ENCODE results near the gene MINDY4. TPM values are rescaled to one million over a fixed set of nuclear protein-coding genes. Genes with fewer than 3 reads are reported as not detected.

MINDY4 gene
- total and polyA plus RNA-seq, 2 of the 13 experiments (the other 11 are each of a cell fraction or from before 2014, with no cell fraction given): not detected

DNA sequence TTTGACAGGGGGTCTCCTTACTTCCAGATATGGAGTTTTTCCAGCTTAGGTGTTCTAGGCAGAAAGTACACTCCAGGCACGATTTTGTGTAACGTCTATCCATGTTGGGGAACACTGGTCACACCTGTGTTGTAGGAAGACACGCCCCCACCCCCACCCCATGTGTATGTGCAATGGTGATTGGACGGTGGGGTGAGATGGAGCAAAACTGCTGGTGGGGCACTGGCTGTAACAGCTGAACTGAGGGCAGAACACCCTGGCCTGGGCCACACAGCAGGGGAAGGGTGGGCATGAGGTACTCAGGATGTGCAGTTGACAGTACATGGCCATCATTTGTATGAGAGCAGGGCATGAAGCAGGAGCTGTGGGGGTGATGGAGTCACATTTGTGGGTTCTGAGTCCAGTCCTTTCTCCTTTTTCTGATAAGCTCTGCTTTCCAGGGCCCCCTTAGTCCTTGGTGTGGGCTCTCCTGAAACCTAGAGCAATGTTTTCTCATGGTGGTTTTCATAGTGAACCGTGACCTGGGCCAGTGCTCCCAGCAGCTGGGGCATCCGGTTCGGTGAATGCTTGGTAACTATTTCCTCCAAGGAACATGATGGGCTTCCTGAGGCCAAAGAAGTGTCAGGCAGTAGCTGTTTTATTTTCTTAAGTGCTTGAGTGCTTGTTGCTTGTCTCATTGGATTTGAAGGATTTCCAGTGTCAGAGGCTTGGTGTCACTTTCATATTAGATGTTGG, 77.1 kb downstream of the MINDY4 start:
- no peak overlapping the region for H3K4me3 ChIP-seq (replicated peaks in 1 of 3; ENCODE audit: insufficient read depth in 1 of 3, low read depth in 2 of 3, low read length in 3 of 3)
- POLR2A ChIA-PET: no interaction called here
- no peaks in the 10 kb centered on the region for H3K4me1 ChIP-seq (ENCODE audit: insufficient read depth, low read length)
- 24% methylated on average over 7 of the region's 7 CpGs for WGBS (ENCODE audit: low lambda C conversion rate)
- FAIRE-seq: no peak
- BruUV-seq (replicated peaks): no TSS peak
- no peaks in the 10 kb centered on the region for H3K9me3 ChIP-seq (ENCODE audit: low read length)
- intact Hi-C loops (cut with micrococcal nuclease; ENCODE audit: unreplicated experiment) (no loop called here), in situ Hi-C loops (cut with HindIII; ENCODE audit: extremely low pct_ligation_motif_present, low pct_unique_long_range_greater_than_20kb) (no loop called here)
- peaks cover 3 to 8% of the 10 kb centered on the region in 2 experiments; a peak in 2 of 5 replicates for H3K27me3 ChIP-seq (ENCODE audit: control insufficient read depth in 1 of 2, insufficient read depth in 2 of 2, low read length in 2 of 2)
- no peak for ATAC-seq
- TF ChIP-seq RARA (CRISPR knock-in tag; IDR thresholded peaks at IDR 0.05) (no peak), MTF2 (CRISPR knock-in tag; IDR thresholded peaks at IDR 0.05; ENCODE audit: borderline replicate concordance) (no peak), ADNP (CRISPR knock-in tag; IDR thresholded peaks at IDR 0.05) (no peak)
- H2AFZ ChIP-seq (ENCODE audit: low read length): no peak overlapping the region
- no peak overlapping the region for H3K27ac ChIP-seq (ENCODE audit: extremely low read length, insufficient read depth, low read length)
- H3K4me2 ChIP-seq (ENCODE audit: low read depth, low read length): no peak overlapping the region
- no peaks in the 10 kb centered on the region; the same call in 1 of the 2 replicates for H4K20me1 ChIP-seq (ENCODE audit: insufficient read depth, low read length)
- H3K9ac ChIP-seq (ENCODE audit: insufficient read depth, low read depth, low read length): no peak overlapping the region
- DNase-seq (ENCODE audit: low spot score): no peak
- H3K79me2 ChIP-seq (ENCODE audit: insufficient read depth, low read length): no peaks in the 10 kb centered on the region
- no peaks in the 10 kb centered on the region for H3K36me3 ChIP-seq (replicated peaks in 1 of 2; ENCODE audit: control insufficient read depth in 1 of 2, insufficient read depth in 2 of 2, low read length in 2 of 2)
- CTCF ChIA-PET (ENCODE audit: low intra/inter-chr PET ratio, low total read pairs): no interaction called here

DNA sequence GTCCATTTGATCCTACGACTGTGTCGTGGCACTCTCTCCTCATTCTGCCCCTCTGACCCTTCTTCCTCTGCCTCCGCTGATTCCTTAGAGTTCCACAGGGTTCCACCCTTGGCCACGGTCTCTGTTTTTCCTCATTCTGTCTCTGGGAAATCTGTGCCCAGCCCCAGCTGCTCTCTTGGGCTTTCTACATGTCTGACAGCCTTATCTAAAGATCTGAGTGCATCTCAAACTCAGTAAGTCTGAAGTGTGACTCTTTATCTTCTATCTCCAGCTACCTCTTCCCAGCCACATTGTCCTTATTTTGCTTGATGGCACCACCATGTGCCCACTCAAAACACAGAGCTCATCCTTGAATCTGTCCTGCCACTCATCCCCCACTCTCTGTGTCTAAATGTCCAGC, 78.3 kb downstream of the MINDY4 start:
- Histone ChIP-seq H3K27me3 (ENCODE audit: control insufficient read depth in 1 of 2, insufficient read depth in 2 of 2, low read length in 2 of 2) (peaks cover 2 to 8% of the 10 kb centered on the region in 2 experiments; a peak in 2 of 5 replicates), H3K79me2 (ENCODE audit: insufficient read depth, low read length) (no peaks in the 10 kb centered on the region), H3K4me2 (ENCODE audit: low read depth, low read length) (no peak overlapping the region), H3K4me3 (replicated peaks in 1 of 3; ENCODE audit: insufficient read depth in 1 of 3, low read depth in 2 of 3, low read length in 3 of 3) (no peak overlapping the region), H3K9ac (ENCODE audit: insufficient read depth, low read depth, low read length) (no peak overlapping the region), H3K36me3 (replicated peaks in 1 of 2; ENCODE audit: control insufficient read depth in 1 of 2, insufficient read depth in 2 of 2, low read length in 2 of 2) (no peaks in the 10 kb centered on the region), H3K9me3 (ENCODE audit: low read length) (no peaks in the 10 kb centered on the region), H2AFZ (ENCODE audit: low read length) (no peak overlapping the region), H3K27ac (ENCODE audit: extremely low read length, insufficient read depth, low read length) (no peak overlapping the region), H3K4me1 (ENCODE audit: insufficient read depth, low read length) (no peaks in the 10 kb centered on the region), H4K20me1 (ENCODE audit: insufficient read depth, low read length) (no peaks in the 10 kb centered on the region; the same call in 1 of the 2 replicates)
- POLR2A ChIA-PET: no interaction called here
- DNase-seq (ENCODE audit: low spot score) (no peak), ATAC-seq (no peak), FAIRE-seq (no peak)
- CTCF ChIA-PET (ENCODE audit: low intra/inter-chr PET ratio, low total read pairs): no interaction called here
- BruUV-seq (replicated peaks): no TSS peak
- WGBS (ENCODE audit: low lambda C conversion rate): 47% methylated on average over 4 of the region's 4 CpGs
- TF ChIP-seq ZKSCAN1 (IDR thresholded peaks at IDR 0.05; ENCODE audit: low read length) (no peak), ZNF207 (IDR thresholded peaks at IDR 0.05; ENCODE audit: borderline replicate concordance) (no peak), IRX3 (CRISPR knock-in tag; IDR thresholded peaks at IDR 0.05; ENCODE audit: borderline replicate concordance, low read depth) (no peak), DNMT3B (CRISPR knock-in tag; conservative IDR thresholded peaks at IDR 0.05) (no peak), PHF20 (CRISPR knock-in tag; IDR thresholded peaks at IDR 0.05) (no peak), PPARG (CRISPR knock-in tag; conservative IDR thresholded peaks at IDR 0.05) (no peak), POLR2A (IDR thresholded peaks at IDR 0.05; ENCODE audit: insufficient read depth in 1 of 2, low read depth in 2 of 2, low read length in 2 of 2) (no peak)
- TF ChIP-seq, protein P1, sequence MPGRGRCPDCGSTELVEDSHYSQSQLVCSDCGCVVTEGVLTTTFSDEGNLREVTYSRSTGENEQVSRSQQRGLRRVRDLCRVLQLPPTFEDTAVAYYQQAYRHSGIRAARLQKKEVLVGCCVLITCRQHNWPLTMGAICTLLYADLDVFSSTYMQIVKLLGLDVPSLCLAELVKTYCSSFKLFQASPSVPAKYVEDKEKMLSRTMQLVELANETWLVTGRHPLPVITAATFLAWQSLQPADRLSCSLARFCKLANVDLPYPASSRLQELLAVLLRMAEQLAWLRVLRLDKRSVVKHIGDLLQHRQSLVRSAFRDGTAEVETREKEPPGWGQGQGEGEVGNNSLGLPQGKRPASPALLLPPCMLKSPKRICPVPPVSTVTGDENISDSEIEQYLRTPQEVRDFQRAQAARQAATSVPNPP (CRISPR knock-in tag; IDR thresholded peaks at IDR 0.05): no peak
- TF ChIP-seq, protein P2, sequence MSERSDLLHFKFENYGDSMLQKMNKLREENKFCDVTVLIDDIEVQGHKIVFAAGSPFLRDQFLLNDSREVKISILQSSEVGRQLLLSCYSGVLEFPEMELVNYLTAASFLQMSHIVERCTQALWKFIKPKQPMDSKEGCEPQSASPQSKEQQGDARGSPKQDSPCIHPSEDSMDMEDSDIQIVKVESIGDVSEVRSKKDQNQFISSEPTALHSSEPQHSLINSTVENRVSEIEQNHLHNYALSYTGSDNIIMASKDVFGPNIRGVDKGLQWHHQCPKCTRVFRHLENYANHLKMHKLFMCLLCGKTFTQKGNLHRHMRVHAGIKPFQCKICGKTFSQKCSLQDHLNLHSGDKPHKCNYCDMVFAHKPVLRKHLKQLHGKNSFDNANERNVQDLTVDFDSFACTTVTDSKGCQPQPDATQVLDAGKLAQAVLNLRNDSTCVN (CRISPR knock-in tag; IDR thresholded peaks at IDR 0.05; ENCODE audit: borderline replicate concordance): no peak
- TF ChIP-seq, protein P3, sequence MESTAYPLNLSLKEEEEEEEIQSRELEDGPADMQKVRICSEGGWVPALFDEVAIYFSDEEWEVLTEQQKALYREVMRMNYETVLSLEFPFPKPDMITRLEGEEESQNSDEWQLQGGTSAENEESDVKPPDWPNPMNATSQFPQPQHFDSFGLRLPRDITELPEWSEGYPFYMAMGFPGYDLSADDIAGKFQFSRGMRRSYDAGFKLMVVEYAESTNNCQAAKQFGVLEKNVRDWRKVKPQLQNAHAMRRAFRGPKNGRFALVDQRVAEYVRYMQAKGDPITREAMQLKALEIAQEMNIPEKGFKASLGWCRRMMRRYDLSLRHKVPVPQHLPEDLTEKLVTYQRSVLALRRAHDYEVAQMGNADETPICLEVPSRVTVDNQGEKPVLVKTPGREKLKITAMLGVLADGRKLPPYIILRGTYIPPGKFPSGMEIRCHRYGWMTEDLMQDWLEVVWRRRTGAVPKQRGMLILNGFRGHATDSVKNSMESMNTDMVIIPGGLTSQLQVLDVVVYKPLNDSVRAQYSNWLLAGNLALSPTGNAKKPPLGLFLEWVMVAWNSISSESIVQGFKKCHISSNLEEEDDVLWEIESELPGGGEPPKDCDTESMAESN (CRISPR knock-in tag; conservative IDR thresholded peaks at IDR 0.05): no peak
- TF ChIP-seq, protein P4, sequence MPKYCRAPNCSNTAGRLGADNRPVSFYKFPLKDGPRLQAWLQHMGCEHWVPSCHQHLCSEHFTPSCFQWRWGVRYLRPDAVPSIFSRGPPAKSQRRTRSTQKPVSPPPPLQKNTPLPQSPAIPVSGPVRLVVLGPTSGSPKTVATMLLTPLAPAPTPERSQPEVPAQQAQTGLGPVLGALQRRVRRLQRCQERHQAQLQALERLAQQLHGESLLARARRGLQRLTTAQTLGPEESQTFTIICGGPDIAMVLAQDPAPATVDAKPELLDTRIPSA (CRISPR knock-in tag; IDR thresholded peaks at IDR 0.05; ENCODE audit: borderline replicate concordance): no peak
- in situ Hi-C loops (cut with HindIII; ENCODE audit: extremely low pct_ligation_motif_present, low pct_unique_long_range_greater_than_20kb) (no loop called here), intact Hi-C loops (cut with micrococcal nuclease; ENCODE audit: unreplicated experiment) (no loop called here)

Data from HepG2 (cell line).